ENCODE results near the gene MARS2. TPM values are rescaled to one million over a fixed set of nuclear protein-coding genes. Genes with fewer than 3 reads are reported as not detected.
A peak's percentile ranks its signal among the peaks of the same experiment; 100 is the strongest.
"Not testable (repeated sequence)": the region's sequence is repeated elsewhere in the genome, so short reads cannot be mapped to it uniquely, and the experiment has no call there.

The MARS2 gene
- total RNA-seq, result 4.9 TPM

DNA sequence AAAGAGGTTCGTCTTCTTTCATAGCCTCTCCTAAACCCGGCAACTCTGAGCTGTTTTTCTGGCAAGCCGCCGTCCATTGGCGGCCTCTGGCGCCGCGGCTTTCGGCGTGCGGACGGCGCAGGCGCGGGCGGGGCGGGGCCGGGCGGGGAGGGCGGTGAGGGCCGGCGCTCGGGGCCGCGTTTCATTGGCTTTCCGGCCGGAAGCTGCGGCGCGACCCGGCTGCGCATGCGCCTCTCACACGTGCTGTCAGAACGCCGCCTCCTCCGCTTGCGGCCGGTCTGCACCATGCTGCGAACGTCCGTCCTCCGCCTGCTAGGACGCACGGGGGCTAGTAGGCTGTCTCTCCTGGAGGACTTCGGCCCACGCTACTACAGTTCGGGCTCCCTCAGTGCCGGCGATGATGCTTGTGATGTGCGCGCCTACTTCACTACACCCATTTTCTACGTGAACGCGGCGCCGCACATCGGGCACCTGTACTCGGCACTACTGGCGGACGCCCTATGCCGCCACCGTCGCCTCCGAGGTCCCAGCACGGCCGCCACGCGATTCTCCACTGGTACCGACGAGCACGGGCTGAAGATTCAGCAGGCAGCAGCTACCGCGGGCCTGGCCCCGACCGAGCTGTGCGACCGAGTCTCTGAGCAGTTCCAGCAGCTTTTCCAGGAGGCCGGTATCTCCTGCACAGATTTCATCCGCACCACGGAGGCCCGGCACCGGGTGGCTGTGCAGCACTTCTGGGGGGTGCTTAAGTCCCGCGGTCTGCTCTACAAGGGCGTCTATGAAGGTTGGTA lies at the start of gene MARS2:
MARS2 (plus strand) TSS at position 249 of the 791 bp plus-strand sequence; CDS start at position 286, 37 bp downstream.
- peak; percentile 84 for DNase-seq

DNA sequence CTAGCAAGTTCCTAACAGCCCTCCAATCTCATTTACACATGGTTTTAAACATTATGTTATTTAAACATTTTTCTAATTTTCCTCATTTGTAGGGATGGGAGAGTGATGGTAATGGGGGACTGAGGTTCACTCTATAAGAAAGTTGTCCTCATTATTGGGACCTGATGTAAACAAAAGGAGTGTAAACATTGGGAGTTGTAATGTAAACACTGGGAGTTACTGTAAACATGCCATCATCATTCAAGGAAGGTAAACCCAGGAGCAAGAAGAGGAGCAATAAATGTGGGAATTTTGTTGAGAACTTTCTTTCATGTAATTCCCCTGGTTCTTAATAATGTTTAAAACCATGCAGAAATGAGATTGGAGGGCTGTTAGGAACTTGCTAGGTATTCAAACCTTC lies 47.6 kb upstream of the MARS2 start:
- no peak for DNase-seq

DNA sequence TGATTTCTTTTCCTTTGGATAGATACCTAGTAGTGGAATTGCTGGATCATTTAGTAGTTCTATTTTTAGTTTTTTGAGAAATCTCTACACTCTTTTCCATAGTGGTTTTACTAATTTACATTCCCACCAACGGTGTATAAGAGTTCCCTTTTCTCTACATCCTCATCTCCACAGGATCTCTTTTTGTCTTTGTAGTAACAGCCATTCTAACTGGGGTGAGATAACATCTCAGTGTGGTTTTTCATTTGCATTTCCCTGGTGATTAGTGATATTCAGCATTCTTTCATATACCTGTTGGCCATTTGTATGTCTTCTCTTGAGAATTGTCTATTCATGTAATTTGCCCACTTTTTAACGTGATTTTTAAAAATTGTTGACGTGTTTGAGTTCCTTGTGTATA lies 43.5 kb upstream of the MARS2 start:
- no peak for DNase-seq

DNA sequence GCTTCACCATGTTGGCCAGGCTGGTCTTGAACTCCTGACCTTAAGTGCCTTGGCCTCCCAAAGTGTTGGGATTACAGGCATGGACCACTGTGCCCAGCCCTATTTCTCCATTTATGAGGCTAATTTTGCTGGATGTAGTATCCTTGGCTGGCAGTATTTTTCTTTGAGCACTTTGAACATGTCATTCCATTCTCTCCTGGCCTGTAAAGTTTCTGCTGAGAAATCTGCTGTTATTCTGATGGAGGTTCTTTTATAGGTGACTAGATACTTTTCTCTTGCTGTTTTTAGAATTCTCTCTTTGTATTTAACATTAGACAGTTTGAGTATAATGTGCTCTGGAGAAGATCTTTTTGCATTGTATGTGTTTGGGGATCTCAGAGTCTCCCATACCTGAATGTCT lies 38.9 kb upstream of the MARS2 start:
- DNase-seq, result no peak

DNA sequence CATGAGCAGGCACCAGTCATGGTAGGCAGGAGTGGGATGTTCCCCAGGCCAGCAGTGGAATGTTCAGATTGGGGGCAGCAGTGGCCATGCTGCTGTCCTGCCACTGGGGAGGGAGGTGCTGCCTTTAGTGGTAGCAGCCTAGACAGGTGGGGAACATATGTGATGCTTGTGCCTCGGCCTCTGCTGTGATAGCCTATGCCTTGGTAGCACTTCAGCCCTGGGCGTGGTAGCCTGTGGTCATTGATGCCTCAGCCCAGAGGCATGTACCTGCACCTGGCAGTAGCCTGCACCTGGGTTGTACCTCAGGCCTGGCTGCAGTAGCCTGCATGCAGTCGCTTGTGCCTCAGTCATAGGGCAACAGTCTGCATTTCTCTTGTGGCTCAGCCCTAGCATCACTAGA lies 36.9 kb upstream of the MARS2 start:
- no peak for DNase-seq

DNA sequence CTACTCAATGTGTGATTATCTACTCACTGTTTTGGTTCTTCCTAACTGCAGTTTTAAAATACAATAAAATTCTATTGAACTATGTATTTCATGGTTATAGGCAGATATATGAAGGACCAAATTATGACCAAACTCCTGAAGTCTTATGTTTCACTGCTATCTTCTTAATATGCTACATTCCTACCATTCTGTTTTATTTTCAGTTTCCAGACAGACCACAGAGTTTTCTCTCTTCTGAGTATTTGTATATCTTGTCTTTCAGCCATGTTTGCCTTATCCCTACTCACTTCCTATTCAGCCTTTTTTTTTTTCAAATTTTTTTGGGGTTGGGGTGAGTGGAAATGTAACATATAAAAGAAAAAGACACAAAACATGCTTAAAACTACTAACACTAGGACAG lies 36.1 kb upstream of the MARS2 start:
- no peak for DNase-seq

DNA sequence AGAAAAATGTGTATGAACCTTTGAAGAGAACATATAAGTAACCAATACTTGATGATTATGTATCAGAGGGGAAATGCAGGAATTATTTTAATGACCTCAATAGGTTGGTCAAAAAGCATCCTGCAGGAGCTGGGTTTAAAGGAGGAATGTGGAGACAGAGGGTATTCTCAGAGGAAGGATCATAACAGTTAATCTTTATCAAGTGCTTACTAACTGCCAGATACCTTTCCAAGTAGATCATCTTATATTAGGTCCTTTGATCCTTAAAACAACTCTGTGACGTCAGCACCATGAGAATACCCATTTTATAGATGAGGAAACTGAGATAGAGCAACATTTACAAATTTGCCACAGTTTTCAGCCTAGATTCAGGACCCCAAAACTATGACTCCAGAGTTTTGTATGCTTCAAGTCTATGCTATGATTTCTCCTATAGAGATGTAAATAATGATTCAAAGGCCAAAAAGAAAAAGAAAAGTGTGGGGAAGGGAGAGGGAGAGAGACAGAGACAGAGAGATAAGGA lies 32.7 kb upstream of the MARS2 start:
- DNase-seq, result no peak

DNA sequence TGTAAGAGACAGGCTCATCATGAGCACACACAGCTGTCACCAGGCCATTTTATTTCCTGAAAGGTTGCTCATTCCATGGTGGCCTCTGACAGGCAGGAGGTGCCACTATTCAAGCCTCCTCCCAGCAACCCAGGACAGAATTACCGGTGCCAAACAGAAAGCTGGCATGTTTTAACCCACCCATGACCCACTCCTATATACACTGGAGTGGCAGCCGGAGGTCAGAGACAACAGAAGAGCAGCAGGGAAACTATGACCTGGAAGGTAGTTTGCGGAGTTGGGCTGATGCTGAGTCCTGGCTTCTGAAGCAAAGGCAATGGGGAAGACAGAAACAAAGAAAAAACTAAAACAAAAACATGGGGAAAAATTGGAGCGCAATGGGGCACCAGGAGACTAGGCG lies 32.1 kb upstream of the MARS2 start:
- no peak for DNase-seq

DNA sequence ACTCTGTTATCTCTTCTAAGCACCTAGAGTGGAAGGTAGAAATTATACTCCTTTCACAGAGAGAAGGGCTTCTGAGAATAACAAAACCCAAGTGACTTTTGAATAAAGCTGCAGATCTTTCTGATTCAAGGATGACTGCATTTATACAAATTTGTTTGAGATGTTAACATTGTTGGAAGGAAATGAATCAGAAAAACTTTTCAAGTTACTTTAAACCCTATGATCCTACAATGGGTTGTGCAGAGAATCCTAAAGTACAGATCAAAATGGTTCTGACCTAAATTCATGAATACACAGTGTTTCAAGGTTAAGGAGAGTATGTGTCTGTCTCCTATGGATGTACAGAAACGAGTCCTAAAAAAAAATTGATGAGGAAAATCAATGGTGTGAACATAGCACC lies 31.6 kb upstream of the MARS2 start:
- peak; percentile 14 for DNase-seq

DNA sequence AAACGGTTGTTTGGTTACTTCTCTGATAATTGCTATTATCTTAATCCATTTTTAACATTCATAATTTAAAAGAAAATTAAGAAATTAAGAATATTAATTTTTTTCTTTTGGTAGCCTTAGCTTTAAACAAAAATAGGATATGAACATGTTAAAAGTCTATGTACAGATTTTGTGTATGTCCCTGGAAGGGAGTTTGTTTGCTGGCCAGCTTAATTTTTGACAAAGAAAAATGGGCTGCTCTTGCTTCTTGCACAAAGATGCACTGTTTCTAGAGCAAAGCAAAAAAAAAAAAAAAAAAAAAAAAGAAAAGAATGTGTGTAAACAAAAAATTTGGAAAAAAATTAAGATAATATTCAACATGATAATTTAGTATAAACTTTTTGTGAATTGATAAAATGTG lies 31.1 kb upstream of the MARS2 start:
- peak; percentile 5 for DNase-seq

DNA sequence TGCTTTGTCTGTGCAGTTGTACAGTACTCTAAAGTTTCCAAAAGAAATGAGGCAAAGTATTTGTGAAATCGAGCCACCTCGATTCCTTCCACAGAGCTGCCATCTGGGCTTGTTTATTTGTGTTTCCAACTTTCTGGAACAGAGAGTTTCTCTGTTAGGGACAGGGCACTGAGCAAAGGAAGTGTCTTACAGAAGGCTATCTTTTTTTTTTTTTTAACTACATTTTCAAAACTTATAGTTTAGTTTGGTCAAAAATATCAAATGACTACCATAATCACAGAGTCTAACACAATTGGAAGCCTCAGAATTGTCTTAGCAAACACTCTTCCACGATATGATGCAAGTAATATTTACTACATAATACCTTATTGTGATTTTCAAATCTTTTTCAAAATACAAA lies 30.6 kb upstream of the MARS2 start:
- DNase-seq, result peak; percentile 43

DNA sequence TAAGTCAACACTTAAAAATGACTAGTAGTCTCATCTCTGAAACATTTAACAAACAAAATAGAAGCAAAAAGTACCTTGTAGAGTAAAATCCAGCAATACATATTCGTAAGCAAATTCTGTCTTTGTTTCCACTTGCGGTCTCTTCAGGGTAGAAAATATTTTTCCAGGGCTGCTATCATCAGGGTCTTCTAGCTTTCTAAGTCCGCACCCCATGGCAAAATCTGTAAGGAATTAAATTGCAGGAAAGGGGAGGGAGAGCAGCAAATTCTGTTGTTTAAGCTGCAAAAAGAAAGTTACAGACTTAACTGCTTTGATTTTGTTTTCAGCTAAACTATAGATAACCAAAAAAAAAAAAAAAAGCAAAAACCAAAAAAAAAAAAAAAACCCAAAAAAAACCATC lies 29.9 kb upstream of the MARS2 start, which contains the start of gene RFTN2:
RFTN2 (minus strand) TSS at position 342 of the 400 bp plus-strand sequence; CDS start at position 213, 129 bp downstream.
- DNase-seq, result peak; percentile 67

DNA sequence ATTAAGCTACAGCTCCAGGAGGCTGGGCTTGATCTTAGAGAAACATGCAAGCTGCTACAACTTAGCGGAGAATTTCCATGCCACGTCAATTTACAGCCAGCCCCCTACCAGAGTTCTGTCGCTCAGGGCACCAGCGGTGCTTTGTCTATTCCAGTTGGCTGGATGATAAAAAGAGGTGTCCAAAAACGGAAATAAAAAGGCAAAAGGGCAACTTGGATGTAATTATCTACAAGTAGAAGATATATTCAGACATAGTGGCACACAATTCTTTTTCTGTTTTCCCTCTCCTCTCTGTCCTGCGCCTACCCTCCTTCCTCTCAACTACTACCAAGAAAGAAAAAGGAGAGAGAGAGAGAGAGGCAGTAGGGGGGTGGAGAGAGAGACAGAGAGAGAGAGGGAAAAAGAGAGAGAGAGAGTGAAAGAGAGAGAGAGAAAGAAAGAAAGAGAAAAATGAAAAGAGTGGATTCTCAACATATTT lies 29.4 kb upstream of the MARS2 start:
- peak; percentile 94 for DNase-seq

DNA sequence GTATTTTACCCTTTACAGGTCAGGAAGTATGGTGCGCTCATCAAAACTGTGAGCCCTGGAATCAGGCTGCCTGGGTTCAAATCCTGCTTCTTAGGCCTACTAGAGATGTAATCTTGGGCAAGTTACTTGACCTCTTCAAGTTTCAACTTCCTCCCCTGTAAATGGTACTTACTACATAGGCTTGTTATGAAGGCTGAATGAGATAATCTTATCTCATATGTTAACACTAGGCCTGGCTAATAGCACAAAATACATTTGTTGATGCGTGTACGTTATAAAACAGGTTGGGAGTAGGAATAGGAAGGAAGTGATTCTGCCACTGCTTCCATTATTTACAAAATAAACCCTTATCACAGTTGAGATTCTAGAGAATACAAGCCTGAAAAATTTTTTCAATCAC lies 28.1 kb upstream of the MARS2 start:
- no peak for DNase-seq

DNA sequence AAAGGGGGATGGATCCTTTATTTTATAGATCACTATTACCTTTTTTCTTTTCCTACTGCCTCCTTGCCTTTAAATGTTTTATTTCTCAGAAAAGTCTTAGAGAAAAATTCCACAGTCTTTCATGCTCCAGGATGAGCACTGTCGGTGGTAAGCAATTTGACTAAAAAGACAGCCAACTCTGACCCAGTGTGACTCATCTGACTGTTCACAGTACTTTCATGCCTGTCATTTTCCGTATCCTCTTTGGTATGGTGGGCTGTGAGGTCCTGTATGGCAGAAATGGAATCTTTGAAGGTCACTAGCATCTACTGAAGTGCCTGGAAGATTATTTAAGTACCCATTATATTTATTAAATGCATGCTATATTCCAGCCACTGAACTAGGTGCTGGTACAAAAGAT lies 27.7 kb upstream of the MARS2 start:
- DNase-seq, result no peak

DNA sequence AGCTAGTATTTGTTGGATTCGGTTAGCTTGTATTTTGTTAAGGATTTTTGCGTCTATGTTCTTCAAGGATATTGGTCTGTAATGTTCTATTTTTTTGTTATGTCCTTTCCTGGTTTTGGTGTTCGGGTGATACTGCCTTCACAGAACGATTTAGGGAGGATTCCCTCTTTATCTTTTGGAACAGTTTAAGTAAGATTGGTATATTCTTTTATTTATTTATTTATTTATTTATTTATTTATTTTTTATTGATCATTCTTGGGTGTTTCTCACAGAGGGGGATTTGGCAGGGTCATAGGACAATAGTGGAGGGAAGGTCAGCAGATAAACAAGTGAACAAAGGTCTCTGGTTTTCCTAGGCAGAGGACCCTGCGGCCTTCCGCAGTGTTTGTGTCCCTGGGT lies 10.0 kb upstream of the MARS2 start:
- DNase-seq, result not testable (repeated sequence)

DNA sequence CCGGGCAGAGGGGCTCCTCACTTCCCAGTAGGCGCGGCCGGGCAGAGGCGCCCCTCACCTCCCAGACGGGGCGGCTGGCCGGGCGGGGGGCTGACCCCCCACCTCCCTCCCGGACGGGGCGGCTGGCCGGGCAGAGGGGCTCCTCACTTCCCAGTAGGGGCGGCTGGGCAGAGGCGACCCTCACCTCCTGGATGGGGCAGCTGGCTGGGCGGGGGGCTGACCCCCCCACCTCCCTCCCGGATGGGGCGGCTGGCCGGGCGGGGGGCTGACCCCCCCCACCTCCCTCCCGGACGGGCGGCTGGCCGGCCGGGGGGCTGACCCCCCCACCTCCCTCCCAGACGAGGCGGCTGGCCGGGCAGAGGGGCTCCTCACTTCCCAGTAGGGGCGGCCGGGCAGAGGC lies 9.2 kb upstream of the MARS2 start:
- DNase-seq, result not testable (repeated sequence)

DNA sequence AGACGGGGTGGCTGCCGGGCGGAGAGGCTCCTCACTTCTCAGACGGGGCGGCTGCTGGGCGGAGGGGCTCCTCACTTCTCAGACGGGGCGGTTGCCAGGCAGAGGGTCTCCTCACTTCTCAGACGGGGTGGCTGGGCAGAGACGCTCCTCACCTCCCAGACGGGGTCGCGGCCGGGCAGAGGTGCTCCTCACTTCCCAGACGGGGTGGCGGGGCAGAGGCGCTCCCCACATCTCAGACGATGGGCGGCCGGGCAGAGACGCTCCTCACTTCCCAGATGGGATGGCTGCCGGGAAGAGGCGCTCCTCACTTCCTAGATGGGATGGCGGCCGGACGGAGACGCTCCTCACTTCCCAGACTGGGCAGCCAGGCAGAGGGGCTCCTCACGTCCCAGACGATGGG lies 8.6 kb upstream of the MARS2 start:
- not testable (repeated sequence) for DNase-seq

DNA sequence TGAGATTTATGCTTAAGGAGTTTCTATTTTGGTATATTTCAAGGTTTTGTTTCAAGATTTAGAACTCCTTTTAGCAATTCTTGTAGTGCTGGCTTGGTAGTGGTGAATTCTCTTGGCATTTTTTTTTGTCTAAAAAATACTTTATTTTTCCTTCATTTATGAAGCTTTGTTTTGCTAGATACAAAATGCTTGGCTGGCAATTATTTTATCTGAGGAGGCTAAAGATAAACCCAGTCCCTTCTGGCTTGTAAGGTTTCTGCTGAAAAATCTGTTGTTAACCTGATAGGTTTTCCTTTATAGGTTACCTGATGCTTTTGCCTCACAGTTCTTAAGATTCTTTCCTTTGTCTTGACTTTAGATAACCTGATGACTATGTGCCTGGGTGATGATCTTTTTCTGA lies 5.4 kb upstream of the MARS2 start:
- not testable (repeated sequence) for DNase-seq

DNA sequence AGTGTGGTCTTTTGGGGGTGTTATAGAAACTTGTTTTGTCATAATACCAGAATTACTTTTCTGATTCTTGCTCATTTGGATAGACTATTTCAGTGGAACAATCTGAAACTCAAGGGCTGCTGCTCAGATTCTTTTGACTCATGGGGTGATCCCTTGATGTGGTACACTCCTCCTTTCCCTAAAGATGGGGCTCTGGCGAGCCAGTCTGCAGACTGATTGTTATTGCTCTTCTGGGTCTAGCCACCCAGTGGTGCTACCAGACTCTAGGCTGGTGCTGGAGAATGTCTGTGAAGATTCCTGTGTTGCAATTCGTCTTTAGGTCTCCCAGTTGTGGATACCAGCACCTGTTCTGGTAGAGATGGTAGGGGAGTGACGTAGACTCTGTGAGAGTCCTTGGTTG lies 4.2 kb upstream of the MARS2 start:
- no peak for DNase-seq

DNA sequence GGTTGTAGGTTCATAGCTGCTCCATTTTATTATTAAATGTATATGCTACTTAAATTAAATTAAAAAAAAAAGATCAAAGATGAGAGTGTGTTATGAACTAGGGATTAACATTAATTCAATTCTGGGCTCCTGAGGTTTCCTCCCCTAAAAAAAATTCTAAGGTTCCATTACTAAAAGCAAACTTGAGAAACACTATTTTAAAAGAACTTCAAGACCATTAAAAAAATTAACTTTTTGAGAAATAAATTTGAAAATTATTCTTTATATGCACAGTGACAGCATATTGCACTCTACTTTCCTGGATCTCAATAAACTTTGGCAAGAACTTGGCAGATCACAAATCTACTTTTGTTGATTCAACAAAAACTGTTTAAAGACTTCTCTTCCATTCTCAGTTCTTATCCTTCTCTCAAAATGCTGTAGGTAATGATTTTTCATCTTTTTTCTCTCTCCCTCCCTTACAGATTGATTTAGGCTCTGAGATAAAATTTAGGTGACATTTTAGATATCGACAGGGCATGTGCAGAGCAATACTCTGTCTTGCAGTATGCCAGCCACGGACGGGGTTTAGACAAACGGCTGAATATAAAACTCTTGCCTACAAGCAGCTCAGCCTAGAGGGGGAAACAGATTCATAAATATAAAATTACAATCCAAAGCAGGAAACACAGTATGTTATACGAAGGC lies 592 bp upstream of the MARS2 start:
- no peak for DNase-seq

DNA sequence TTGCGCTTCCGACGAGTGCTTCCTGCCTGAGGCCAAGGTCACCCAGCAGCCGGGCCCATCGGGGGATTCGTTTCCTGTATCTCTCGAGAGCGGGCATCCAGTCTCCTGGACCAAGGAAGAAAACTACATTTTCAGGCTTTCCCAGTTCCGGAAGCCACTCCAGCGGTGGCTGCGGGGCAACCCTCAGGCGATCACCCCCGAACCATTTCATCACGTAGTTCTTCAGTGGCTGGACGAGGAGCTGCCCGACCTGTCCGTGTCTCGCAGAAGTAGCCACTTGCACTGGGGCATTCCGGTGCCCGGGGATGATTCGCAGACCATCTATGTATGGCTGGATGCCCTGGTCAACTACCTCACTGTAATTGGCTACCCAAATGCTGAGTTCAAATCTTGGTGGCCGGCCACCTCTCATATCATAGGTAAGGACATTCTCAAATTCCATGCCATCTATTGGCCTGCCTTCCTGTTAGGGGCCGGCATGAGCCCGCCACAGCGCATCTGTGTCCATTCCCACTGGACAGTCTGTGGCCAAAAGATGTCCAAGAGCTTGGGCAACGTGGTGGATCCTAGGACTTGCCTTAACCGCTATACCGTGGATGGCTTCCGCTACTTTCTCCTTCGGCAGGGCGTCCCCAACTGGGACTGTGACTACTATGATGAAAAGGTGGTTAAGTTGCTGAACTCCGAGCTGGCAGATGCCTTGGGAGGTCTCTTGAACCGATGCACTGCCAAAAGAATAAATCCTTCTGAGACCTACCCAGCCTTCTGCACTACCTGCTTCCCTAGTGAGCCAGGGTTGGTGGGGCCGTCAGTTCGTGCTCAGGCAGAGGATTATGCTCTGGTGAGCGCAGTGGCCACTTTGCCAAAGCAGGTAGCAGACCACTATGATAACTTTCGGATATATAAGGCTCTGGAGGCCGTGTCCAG lies 1.0 kb downstream of the MARS2 start:
- no peak for DNase-seq
